Astrocyte of the cerebellum (primary cell): ENCODE measurements around the gene ALPK3.

Source experiments
- DNase-seq: peaks from one replicate; pipeline ENCODE4 v3.0.0-alpha.2; 2011; ENCODE audit warnings: low read depth
- H3K4me3 ChIP-seq: 2 replicates; pipeline ENCODE4 v1.5.1; 2011; ENCODE audit warnings: mild to moderate bottlenecking, low read depth, low read length, moderate library complexity
- in situ Hi-C: cut with HindIII; loops from 2 replicates; pipeline ENCODE4 v1.10.0; 2017; ENCODE audit warnings: low sequenced_read_pairs
- TF ChIP-seq, protein P1 (sequence below): IDR thresholded peaks from 2 replicates; pipeline ENCODE4 v1.5.1; 2012; ENCODE audit warnings: low read length, low read depth, moderate library complexity, mild to moderate bottlenecking; ENCODE audit errors: missing control alignments

Gene ALPK3

DNA sequence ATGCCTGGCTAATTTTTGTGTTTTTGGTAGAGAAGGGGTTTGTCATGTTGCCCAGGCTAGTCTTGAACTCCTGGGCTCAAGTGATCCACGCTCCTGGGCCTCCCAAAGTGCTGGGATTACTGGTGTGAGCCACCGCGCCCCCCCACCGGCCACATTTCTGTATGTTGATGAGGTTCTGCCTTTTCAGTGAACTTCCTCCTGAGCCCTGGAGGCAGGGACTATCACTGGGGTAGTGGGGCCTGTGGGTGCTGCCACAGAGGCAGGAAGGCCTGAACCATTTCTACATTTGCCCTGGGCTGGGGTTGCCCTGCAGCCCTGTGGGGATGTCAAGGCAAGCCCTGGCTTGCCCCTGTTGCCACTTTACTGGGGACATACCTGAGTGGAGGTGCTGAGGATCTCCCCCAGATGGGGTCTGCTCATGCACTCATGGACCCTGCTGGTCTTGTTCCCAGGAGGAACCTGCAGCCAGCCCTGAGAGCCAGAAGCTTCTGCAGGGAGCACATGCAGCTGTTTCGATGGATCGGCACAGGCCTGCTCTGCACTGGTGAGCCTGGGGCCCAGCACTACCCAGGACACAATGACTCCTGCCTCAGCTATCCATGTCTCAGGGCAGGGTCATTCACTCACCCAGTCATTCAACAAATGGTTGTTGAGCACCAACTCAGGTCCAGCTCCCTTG lies 73.0 kb downstream of the ALPK3 start:
- DNase-seq, result no peak
- TF ChIP-seq, protein P1, sequence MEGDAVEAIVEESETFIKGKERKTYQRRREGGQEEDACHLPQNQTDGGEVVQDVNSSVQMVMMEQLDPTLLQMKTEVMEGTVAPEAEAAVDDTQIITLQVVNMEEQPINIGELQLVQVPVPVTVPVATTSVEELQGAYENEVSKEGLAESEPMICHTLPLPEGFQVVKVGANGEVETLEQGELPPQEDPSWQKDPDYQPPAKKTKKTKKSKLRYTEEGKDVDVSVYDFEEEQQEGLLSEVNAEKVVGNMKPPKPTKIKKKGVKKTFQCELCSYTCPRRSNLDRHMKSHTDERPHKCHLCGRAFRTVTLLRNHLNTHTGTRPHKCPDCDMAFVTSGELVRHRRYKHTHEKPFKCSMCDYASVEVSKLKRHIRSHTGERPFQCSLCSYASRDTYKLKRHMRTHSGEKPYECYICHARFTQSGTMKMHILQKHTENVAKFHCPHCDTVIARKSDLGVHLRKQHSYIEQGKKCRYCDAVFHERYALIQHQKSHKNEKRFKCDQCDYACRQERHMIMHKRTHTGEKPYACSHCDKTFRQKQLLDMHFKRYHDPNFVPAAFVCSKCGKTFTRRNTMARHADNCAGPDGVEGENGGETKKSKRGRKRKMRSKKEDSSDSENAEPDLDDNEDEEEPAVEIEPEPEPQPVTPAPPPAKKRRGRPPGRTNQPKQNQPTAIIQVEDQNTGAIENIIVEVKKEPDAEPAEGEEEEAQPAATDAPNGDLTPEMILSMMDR, result no peak
- H3K4me3 ChIP-seq, result no peak overlapping the region
- in situ Hi-C loops, result loop anchor here (5.0 kb wide), 1 partner anchor 73 kb away; the partner anchor contains the start of gene ALPK3

DNA sequence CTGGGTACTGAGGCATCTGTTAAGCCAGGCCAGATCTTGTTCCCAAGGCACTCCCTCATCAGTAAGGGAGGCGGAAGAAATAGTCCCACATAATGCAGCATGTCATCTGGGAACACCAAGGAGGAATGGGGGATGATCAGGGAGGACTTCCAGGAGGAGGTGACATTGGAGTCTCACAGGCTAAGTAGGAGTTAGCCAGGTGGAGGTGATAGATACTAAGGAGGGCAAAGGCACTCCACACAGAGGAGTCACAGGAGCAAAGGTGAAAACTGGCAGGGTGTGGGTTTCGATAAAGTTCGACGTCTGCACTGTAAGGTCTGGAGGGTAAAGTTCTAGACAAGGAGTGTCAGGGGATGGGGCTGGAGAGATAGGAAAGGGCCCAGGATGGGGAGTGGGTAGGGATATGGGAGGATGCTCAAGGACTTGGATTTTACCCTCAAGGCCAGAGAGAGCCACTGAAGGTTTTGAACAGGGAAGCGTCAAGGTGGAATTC lies 73.6 kb downstream of the ALPK3 start:
- in situ Hi-C loops, result loop anchor here (5.0 kb wide), 1 partner anchor 73 kb away; the partner anchor contains the start of gene ALPK3

DNA sequence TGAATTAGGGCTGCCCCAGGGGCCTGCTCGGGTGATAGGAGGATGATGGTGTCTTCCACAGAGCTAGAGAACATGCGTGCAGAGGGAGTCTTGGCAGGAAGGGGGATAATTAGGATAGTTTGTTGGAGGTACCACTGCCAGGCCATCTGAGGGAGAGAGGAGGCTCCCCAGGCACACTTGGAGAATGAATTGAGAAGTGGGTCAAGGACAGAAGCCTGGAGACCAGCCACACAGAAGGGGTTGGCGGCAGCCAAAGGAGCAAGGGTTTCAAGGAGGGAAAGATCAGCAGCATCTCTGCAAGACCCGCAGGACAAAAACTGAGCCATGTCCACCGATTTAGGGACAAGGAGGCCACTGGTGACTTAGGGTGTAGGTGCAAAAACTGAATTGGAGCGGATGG lies 74.2 kb downstream of the ALPK3 start:
- TF ChIP-seq, protein P1, result no peak
- in situ Hi-C loops, result loop anchor here (5.0 kb wide), 1 partner anchor 74 kb away; the partner anchor contains the start of gene ALPK3
- H3K4me3 ChIP-seq, result no peak overlapping the region
- DNase-seq, result no peak

More for the DNA sequence above, 73.6 kb downstream of the ALPK3 start:
- TF ChIP-seq, protein P1, result no peak
- DNase-seq, result no peak
- no peak overlapping the region for H3K4me3 ChIP-seq

DNA sequence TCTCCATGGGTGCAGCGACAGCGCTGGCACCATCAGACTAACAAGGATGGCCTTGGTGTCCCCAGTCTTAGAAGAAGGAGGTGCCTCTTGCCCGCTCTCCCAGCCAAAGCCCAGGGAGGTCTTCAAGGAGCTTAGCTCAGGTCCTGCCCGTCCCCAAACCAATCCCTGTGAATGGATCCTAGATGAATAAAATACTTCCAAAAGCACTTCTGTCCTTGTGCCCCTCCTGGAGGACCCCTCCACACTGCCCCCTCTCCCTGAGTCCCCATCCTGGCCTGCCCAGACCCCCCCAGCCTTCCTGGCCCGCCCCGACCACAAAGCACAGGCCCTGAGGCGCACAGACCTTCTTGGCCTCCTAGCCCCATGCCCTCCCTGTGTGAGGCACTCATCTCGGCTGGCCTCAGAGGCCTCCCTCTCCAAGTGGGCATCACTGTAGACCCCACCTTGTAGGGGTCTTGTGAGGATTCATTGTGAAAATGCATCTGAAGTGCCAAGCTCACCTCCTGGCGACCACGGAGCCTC lies 75.7 kb downstream of the ALPK3 start:
- no peak for DNase-seq
- in situ Hi-C loops, result loop anchor here (5.0 kb wide), 1 partner anchor 76 kb away; the partner anchor contains the start of gene ALPK3
- no peak overlapping the region for H3K4me3 ChIP-seq
- TF ChIP-seq, protein P1, result no peak

DNA sequence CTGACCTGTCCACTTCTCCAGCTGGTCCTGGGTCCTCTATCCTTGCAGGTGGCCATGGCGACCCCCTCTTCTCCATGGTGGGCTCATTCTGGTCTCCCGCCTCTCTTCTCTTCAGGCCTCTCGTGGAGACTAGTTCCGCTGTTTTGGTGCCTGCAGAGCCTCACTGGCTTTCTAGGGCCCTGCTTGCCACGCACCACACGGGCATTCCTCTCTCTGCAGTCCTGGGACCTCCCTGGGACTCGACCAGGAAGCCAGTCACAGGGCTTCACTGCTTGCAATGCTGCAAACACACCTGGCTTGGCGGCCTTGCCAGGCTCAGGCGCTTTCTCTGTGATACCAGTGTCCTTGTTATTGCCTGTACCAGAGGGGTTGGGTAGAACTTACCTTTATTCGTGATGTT lies 76.5 kb downstream of the ALPK3 start:
- no peak overlapping the region for H3K4me3 ChIP-seq
- TF ChIP-seq, protein P1, result no peak
- in situ Hi-C loops, result loop anchor here (5.0 kb wide), 1 partner anchor 76 kb away; the partner anchor contains the start of gene ALPK3
- no peak for DNase-seq

DNA sequence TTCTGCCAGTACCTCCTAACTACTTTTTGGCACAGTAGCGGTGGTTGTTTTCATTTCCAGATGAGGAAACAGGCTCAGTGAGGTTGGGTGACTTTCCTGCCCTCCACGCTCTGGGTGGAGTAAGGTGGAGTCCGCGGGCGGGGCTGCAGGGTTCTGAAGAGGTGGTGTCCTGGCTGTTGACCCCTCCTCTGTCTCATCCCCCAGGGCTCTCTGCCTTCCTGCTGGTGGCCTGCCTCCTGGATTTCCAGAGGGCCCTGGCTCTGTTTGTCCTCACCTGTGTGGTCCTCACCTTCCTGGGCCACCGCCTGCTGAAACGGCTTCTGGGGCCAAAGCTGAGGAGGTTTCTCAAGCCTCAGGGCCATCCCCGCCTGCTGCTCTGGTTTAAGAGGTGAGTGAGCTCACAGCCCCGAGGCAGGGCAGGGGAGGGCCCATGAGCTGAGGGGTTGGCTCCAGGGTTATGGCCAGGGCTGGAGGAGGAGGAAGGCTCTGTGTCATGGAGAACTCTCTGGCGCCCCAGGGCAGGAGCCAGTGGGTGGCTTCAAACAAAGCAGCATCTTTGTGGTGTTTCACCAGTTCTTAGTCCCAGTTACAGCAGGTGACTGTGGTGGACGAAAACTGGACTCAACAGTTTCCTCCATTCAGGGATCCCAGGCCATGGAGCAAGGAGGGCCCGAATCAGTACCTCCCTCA lies 77.7 kb downstream of the ALPK3 start:
- DNase-seq, result no peak
- TF ChIP-seq, protein P1, result no peak
- no peak overlapping the region for H3K4me3 ChIP-seq
- in situ Hi-C loops, result loop anchor here (5.0 kb wide), 1 partner anchor 78 kb away; the partner anchor contains the start of gene ALPK3
